ENCODE results near the gene LRRC71. TPM values are rescaled to one million over a fixed set of nuclear protein-coding genes. Genes with fewer than 3 reads are reported as not detected.
A peak's percentile ranks its signal among the peaks of the same experiment; 100 is the strongest.

The LRRC71 gene
- total RNA-seq, 1 donor from 2014 or later: not detected

DNA sequence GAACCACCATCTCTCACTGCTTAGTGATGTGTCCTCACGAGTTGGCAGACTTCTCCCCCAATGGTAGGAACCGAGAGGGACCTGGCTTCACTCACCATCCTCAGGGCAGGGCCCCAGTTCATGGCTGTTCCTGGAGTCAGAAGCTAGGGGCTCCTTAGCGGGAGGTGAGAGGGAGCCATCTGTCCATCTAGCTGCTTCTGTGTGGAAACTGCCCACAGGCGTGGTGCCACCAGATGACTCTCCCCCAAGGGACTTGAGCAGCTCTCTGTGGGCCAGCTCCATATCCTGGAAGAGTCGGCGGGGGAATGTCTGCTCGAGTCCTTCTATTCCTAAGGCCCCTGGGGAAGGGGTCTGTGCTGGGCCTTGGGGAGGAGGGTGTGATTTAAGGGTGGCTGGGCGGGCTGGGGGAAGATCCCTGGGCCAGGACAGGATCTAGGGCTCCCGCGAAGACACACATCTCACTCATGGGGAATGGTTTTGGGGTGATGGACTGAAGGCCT, 16.3 kb downstream of the LRRC71 start:
- intact Hi-C loops (cut with DNase I): no loop called here
- no peak for DNase-seq (ENCODE audit: low spot score)

DNA sequence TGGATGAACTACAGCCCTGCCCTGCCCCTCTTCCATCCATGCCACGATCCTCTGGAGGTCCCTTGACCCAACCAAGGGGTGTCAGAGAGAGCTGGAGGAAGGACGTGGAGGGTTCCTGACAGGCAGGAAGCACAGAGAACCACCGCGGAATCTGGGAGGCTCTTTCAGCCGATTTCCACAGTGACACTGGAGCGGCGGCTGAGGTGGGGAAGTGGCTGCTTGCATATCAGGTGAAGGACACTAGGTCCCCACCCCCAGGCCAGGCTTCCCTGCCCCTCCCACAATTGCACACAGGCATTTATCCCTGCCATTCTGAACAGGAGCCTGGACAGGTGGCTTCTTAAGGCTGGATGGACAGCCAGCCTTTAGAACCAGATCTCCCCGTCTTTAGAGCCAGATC, 17.5 kb downstream of the LRRC71 start:
- DNase-seq (ENCODE audit: low spot score): no peak
- intact Hi-C loops (cut with DNase I): no loop called here

DNA sequence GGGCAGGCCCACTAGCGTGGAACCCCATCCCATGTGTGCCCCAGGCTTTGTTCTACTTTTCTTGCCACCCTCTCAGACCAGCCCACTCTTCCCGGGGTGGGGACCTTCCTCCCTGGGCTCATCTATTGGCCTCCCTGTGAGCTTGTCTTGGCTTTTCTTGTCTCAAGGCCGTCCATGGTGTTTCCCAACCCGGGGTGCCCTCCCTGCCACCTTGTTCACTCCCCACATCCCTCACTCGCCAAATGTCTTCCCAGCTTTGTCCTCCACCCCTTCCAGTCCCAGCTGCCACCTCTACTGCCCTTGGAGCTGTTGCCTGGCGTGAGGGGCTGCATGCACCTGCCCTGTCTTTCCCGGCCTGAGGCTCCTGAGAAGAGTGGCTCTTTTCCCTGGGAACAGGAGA, 18.4 kb downstream of the LRRC71 start:
- intact Hi-C loops (cut with DNase I): no loop called here
- no peak for DNase-seq (ENCODE audit: low spot score)

DNA sequence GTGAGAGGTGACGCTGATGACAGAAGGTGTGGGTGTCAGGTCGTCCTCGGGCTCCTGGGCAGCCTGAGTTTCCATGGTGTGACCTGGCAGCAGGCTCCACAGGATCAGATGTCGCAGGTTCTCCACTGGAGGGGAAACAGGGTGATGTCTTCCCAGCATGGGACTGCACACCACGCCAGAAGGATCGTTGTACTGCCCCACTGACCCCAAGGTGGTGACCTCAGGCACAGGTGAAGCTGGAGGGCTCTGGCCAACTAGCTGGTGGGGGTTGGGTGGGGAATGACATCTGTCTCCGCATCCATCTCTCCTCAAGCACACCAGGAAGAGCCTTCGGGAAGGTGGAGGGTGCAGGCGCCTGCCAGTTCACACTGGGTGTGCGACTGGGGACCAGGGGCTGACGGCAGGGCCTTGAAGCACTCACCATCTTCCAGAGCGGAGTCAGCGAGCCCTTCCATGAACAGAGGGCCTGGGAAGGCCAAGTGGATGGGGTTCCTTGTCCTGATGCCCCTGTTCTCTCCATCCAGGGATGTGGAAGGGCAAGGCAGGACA, 19.4 kb downstream of the LRRC71 start:
- no peak for DNase-seq (ENCODE audit: low spot score)
- intact Hi-C loops (cut with DNase I): no loop called here

DNA sequence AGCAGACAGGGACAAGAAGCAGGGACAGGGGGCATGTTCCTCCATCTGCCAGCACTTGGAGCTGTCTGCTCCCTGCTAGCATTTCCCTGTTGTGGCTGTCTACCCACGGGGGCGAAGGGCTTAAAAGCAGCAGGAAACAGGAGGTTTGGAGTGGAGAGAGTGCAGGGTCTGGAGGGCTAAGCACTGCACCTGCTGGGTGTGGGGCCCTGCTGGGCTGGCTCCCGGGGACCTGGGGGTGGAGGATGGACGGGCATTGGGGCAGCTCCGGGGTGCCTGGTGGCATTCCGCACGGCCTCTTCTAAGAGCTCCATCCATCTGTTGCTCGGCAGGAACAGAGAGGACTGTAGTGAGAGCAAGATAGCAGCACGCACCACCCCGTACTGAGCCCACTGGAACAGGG, 21.2 kb downstream of the LRRC71 start:
- intact Hi-C loops (cut with DNase I): no loop called here
- peak; percentile 33 for DNase-seq (ENCODE audit: low spot score)

DNA sequence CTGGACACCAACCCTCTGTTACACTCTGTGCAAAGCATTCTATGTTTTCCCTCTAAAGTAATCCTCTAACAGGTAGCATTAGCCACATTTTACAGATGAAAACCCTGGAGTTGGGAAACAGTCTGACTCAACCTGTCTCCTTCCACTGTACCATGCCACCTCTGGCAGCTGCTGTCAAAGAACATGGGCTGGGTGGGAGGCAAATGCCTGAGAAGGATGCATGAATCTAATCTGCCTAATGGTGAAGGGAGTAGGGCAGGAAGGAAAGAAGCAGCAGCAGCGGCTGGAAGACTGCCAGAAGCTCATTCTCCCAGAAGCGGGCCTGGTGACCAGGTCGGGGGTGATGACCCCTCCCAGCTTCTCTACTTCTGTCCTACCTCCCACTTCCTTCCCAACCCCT, 21.7 kb downstream of the LRRC71 start:
- intact Hi-C loops (cut with DNase I): no loop called here
- no peak for DNase-seq (ENCODE audit: low spot score)

DNA sequence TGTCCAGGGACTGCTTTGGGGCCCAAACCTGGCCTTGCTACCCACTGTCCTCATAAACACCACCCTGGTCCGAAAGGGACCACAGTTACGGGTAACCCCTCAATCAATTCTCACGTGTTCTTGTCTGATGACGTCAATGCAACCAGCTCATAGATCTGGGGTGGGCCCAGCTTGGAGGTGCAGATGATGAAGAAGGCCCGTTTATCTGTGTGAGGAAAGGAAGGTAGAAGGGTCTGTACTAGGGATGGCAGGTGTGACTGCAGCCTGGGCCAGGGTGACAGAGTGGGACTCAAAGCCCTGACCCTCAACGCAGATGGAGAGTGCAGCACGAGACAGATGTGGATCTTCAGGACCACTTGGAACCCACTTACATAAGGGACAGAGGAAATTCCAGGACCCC, 22.1 kb downstream of the LRRC71 start:
- peak; percentile 51 for DNase-seq (ENCODE audit: low spot score)
- intact Hi-C loops (cut with DNase I): no loop called here

DNA sequence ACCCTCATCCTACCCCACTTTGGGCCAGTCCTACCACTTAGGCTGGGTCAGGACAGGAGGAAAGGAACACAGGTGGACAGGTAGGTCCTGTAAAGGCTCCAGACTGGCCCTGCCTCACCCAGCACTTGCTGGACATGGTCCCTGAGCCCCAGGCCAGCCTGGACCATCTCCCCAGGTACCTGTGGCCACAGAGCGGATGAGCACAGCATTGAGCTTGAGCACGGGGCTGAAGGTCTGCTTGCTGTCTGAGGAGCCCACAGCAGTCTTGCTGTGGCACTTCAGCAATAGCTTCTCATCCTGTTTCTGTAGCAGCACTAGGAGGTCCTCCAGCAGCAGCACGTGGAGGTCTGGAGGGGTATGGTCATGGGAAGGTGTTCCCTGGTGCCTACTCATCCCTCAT, 23.3 kb downstream of the LRRC71 start:
- no peak for DNase-seq (ENCODE audit: low spot score)
- intact Hi-C loops (cut with DNase I): no loop called here

DNA sequence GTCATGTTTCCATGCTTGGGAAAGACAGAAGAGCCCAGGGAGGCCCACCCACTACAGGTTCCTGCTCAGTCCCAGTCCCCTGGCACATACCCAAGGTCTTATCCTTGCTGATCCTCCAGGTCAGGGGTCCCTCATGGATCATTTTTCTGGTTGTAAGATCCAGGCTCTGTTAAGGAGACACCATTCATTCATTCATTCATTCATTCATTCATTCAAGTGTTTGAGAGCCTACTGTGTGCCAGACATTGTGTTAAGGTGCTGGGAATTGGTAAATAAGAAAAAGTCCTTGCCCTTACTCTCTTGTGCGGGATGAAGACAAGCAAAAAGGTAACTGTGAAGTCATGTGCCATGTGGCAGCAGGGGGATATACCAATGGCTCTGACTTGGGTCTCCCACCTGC, 23.8 kb downstream of the LRRC71 start:
- intact Hi-C loops (cut with DNase I): no loop called here
- no peak for DNase-seq (ENCODE audit: low spot score)

DNA sequence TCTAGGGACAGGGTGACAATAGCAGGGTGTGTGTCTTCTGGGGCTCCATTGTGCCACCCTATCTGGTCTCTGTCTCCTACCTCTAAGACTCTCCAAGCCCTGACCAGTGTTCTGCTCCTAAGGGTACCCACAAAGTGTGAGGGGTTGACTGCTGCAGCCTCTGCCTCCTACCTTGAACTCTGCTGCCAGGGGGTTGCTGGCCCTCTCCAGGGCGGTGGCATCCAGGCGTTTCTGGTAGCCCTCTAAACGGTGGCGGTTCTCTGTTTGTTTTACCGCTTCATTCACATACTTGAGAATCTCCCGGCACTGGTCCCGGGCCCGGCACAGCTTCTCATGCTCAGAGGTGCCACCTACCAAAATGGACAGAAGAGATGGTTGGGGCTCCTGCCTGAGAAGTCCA, 24.4 kb downstream of the LRRC71 start:
- intact Hi-C loops (cut with DNase I): no loop called here
- DNase-seq (ENCODE audit: low spot score): no peak

DNA sequence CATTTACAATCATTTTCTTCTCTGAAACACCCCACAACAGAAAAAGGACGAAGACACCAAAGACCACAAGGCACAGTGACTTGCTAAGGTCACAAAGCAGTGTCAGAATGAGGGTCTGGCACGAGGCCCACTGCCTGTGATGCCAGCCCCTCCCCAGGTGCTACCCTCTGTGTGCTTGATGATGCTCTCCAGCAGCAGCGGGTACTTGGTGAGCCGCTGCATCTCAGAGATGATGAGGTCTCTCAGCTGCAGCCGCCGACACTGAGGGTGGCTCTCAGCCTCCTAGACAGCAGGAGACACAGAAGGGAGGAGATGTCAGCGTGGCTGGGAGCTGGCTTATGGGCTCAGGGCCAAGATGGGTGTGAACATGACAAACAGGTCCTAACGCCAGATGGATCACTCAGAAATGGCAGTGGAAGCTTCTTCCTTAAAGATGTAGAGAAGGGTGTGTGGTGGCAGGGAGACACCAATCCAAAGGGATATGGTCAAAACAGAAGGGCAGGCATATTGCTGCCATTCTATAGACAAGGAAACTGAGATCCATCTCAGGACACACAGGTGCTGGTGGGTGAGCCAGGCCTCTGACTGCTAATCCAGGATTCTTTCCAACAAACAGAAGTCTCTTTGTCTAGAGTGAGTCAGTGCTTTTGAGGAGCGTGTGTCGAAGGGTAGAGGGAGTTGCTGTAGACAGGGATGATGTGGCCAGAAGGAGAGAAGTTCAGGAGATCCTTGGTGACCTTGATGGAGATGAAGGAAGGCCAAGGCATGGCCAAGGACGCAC, 25.6 kb downstream of the LRRC71 start:
- DNase-seq (ENCODE audit: low spot score): no peak
- intact Hi-C loops (cut with DNase I): no loop called here

DNA sequence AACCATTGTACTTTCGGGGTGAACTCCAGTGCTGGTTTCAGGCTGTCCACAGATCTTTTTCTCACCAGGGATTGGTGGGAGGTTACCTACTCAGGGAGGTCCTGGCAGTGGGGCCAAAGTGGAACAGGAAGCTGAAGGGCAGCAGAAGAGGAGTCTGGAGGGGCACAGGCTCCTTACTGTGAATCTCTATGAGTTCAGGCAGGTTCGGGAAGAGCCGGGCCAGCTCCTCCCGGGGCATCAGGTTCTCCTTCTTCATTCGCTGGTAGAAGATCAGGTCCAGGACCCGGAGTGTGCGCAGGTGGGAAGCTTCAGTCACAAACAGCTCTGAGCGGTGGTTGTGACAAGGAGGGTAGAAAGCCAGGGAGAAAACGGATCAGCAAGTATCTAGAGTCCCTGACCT, 26.7 kb downstream of the LRRC71 start:
- no peak for DNase-seq (ENCODE audit: low spot score)
- intact Hi-C loops (cut with DNase I): no loop called here

DNA sequence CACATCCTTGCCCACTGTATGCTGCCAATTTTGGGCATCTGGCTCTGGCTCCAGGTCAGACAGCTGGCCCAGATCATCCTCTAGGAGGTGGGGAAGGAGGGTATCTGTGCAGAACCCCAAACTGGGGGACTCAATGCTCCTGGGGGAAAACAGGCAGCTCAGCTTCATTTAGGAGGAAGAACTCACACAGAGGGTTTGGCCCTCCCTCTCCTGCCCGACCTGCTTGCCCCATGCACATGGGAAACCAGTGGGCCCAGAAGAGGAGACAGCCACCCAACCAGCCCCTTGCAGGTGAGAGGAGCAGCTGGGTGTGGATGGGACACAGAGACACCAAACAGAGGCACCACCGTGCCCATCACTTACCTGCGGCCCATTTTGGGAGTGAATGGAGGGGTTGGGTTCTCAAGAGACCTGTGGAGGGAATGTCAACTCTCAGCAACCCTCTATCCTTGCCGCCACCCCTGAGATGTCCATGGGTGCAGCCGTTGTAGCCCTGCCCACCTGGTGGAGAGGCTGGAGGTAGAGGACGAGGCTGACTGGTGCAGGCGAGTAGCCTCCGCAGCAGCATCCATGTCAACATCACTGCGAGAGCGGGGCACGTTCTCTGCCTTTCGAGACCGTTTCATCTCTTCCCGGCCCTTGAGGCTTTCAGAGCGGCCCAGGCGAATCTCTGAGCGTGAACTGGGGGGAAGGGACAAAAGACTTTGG, 27.5 kb downstream of the LRRC71 start:
- no peak for DNase-seq (ENCODE audit: low spot score)
- intact Hi-C loops (cut with DNase I): no loop called here

DNA sequence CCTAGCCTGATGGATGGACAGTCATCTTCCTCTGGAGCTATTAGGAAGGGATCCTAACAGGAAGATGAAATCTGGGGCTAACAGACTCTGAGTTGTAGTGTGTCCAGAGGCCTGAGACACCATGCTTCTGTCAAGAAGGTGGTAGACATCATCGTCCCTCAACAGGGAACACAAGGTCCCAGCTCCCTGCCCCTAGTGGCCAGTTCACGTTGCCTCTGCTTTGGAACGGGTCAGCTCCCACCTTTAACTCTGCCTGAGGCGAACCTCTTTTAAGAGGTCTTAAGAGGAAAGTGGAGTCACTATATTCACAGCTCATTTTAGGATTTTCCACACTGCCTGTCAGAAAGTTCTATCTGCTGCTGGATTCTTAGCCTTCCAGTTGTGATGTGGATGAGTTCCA, 28.3 kb downstream of the LRRC71 start:
- intact Hi-C loops (cut with DNase I): no loop called here
- no peak for DNase-seq (ENCODE audit: low spot score)

DNA sequence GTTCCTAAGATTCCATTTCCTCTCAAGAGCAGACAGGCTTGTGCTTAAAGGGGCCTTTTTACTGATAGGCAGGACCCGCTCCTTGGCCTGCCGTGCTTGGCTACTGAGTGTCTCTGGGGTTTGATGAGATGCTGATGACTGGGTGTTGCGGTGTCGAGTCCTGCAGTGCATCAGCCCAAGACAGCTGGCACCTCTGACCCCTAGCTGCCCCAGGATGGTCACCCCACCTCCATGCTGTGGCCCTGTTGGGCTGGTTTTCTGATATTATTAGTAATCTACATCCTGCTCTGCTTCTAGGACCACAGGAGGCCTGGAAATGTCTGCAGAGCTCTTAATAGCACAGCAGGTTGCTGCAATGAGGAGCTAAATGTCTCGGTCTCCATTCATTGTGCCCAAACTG, 28.7 kb downstream of the LRRC71 start:
- intact Hi-C loops (cut with DNase I): no loop called here
- DNase-seq (ENCODE audit: low spot score): no peak

DNA sequence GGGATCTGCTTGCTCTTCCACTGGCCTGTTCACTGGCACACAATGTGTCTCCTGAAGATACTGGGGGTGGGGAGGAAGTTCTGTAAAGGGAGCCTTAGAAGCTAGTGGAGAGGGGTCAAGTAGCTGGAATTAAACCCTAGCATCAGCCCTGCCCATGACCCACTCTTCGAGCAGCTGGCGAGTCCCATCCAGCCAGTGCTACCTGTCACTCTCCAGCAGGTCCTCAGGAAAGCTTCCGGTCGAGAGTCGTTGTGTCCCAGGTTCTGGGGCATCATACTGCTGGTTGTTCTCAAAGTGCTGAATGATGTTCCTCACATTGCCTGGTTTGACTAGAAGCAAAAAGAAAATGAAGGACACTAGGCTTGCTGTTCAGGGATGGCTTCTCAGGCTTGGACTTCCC, 30.9 kb downstream of the LRRC71 start:
- intact Hi-C loops (cut with DNase I): no loop called here

DNA sequence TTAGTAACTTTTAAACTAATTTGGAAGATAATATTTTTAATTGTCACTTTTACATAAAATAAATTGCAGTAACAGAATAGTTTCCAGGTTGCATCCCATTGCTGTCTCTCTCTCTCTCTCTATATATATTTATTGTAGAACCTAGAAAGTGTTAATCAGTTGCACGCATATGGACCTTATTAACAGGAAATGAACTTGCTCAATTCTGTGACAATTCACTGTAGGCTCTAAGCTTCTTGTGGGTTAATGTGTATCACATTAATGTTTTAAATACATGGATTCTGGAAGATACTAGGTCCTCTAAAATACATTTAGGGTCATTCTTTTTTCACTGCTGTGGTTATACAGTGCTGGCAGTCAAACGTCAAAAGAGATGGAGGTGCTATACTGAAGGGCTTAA, 33.1 kb downstream of the LRRC71 start:
- intact Hi-C loops (cut with DNase I): no loop called here
- no peak for DNase-seq (ENCODE audit: low spot score)

More for the DNA sequence above, 30.9 kb downstream of the LRRC71 start:
- no peak for DNase-seq (ENCODE audit: low spot score)

DNA sequence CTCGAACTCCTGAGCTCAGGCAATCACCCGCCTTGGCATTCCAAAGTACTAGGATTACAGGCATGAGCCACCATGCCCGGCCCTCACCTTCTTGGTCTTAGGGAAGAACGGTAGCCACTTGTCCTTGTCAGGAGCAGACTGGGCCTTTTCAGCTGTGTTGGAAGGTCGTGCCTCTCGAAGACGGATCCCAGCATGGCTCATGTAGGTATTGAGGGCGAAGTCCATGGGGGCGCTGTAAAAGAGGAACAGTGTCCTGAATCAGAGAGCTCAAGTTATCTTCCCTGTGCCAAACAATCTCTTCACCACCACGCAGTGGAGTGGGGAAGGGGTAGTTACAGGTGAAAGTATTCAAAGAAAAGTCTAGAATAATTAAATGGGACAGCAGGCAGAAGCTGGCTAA, 35.9 kb downstream of the LRRC71 start:
- DNase-seq (ENCODE audit: low spot score): no peak
- intact Hi-C loops (cut with DNase I): no loop called here

DNA sequence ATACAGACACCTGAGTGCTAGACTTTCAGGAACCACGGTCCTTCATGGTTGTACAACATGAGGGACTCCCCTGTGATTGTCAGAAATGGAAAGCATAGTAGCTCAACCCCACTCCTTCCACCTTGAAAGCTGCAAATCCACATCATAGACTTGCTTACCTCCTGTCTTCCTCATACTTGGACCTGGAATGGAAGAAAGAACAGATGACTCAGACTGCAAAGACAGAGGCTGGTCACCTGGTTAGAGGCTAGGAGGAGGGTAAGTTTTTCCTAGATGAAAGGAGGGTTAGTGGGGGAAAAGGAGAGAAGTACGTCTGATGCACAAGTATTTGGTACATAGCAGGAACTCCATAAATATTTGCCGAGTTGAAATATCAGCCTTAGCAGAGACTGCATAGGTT, 37.2 kb downstream of the LRRC71 start:
- DNase-seq (ENCODE audit: low spot score): no peak
- intact Hi-C loops (cut with DNase I): no loop called here

DNA sequence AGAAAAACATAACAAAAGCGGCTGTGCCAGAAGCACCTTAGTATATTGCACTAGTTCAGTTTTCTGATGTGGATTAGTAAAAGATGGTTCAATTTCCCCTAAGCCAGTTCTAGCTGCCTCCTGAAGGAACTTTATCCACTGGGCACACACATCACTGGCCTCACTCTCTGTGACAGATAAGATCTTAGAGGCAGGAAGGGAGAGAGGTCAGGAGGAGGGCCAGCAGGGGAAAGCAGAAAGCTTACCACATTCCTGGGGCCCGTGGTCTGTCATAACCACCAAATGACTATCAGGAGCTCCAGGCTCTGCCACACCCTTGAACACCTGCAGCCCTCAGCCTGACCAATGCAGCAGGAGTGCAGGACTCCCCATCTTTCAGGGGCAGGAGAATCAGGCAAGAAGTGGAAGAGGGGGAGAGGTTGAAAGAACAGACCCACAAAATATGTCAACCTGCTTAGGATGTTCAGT, 37.8 kb downstream of the LRRC71 start:
- intact Hi-C loops (cut with DNase I): no loop called here
- no peak for DNase-seq (ENCODE audit: low spot score)

DNA sequence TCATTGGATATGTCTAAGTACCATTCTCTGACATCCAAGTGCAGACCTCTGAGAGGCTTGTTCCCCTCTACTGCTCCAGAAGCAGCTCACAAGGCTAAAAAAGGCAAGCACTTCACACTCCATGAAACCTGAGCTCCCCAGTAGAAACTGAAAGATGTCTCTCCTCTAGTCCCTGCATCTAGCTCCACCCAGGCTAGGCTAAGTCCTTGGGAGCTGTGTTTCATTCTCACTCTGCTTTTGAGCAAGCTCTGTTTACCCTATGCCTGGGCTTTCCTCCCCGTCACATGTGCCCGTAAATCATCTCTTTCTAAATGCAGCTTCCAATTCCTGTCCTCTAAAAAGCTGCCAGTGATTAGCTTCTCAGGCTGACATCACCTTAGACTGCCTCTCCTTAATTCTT, 39.0 kb downstream of the LRRC71 start:
- no peak for DNase-seq (ENCODE audit: low spot score)
- intact Hi-C loops (cut with DNase I): no loop called here

Measured in cardiac septum (tissue), 1 donor.